Subcutaneous abdominal adipose tissue (tissue), 5 donors: ENCODE results near the gene PRICKLE3.

ENCODE experiments used
- H3K27ac ChIP-seq: one replicate; pipeline ENCODE4 v1.7.0; 2013; ENCODE audit warnings: low read depth, mild to moderate bottlenecking, inconsistent platforms, low read length, moderate library complexity
- H3K27me3 ChIP-seq, 5 donors: one replicate each; pipeline ENCODE4 v1.7.0; 2013; ENCODE audit warnings: low read length in 5 of 5, inconsistent platforms in 1 of 5; ENCODE audit not compliant: control insufficient read depth in 5 of 5, insufficient read depth in 4 of 5
- H3K36me3 ChIP-seq, 5 donors: one replicate each; pipeline ENCODE4 v1.7.0; 2013; ENCODE audit warnings: low read length in 5 of 5; ENCODE audit not compliant: control insufficient read depth in 5 of 5, insufficient read depth in 5 of 5
- H3K4me1 ChIP-seq, 5 donors: one replicate each; pipeline ENCODE4 v1.7.0; 2013; ENCODE audit warnings: low read length in 5 of 5, mild to moderate bottlenecking in 3 of 5, moderate library complexity in 1 of 5; ENCODE audit not compliant: control insufficient read depth in 5 of 5, insufficient read depth in 5 of 5
- H3K4me3 ChIP-seq, 5 donors: one replicate each; pipeline ENCODE4 v1.7.0; 2013; ENCODE audit warnings: low read length in 5 of 5, low read depth in 1 of 5
- H3K9ac ChIP-seq, 5 donors: one replicate each; pipeline ENCODE4 v1.7.0; 2013; ENCODE audit warnings: low read length in 5 of 5, mild to moderate bottlenecking in 4 of 5, moderate library complexity in 3 of 5
- H3K9me3 ChIP-seq, 5 donors: one replicate each; pipeline ENCODE4 v1.7.0; 2013; ENCODE audit warnings: low read length in 5 of 5; ENCODE audit not compliant: control insufficient read depth in 5 of 5
- donor health status: healthy.
- donor health status: healthy.
- donor health status: healthy.
- donor health status: healthy.
- donor health status: healthy.

Gene PRICKLE3

GRCh38 chrX:49209434-49210251 is 23.5 kb upstream of the PRICKLE3 start:
- Histone ChIP-seq H3K27me3 (peaks cover 0 to 41% (median 35%) of the 10 kb centered on the region in 5 donors), H3K27ac (no peak overlapping the region), H3K9ac (no peak overlapping the region), H3K36me3 (no peaks in the 10 kb centered on the region), H3K4me3 (peak overlapping the region in 1 of 5 donors; percentile 14), H3K9me3 (no peaks in the 10 kb centered on the region), H3K4me1 (no peaks in the 10 kb centered on the region)

- Histone ChIP-seq H3K4me3 (no peak overlapping the region), H3K9ac (no peak overlapping the region), H3K27ac (no peak overlapping the region), H3K36me3 (no peaks in the 10 kb centered on the region), H3K4me1 (no peaks in the 10 kb centered on the region), H3K27me3 (peaks cover 0 to 43% (median 39%) of the 10 kb centered on the region in 5 donors), H3K9me3 (no peaks in the 10 kb centered on the region)
Observed at GRCh38 chrX:49208399-49208798, 22.2 kb upstream of the PRICKLE3 start.

GRCh38 chrX:49206543-49206942 is 20.4 kb upstream of the PRICKLE3 start:
- no peak overlapping the region for H3K9ac ChIP-seq
- H3K27ac ChIP-seq, result no peak overlapping the region
- H3K4me3 ChIP-seq, result no peak overlapping the region
- H3K36me3 ChIP-seq, result no peaks in the 10 kb centered on the region
- H3K4me1 ChIP-seq, result no peaks in the 10 kb centered on the region
- no peaks in the 10 kb centered on the region for H3K9me3 ChIP-seq
- H3K27me3 ChIP-seq, result peaks cover 0 to 38% (median 35%) of the 10 kb centered on the region in 5 donors

GRCh38 chrX:49205443-49205842 is 19.3 kb upstream of the PRICKLE3 start:
- no peak overlapping the region for H3K9ac ChIP-seq
- H3K27me3 ChIP-seq, result peaks cover 0 to 33% (median 26%) of the 10 kb centered on the region in 5 donors

GRCh38 chrX:49204709-49205108 is 18.5 kb upstream of the PRICKLE3 start:
- Histone ChIP-seq H3K36me3 (no peaks in the 10 kb centered on the region), H3K4me1 (peaks cover 0 to 8% (median 5%) of the 10 kb centered on the region in 5 donors), H3K9me3 (no peaks in the 10 kb centered on the region), H3K27me3 (peaks cover 0 to 28% (median 20%) of the 10 kb centered on the region in 5 donors), H3K9ac (no peak overlapping the region), H3K27ac (no peak overlapping the region), H3K4me3 (no peak overlapping the region)

More at GRCh38 chrX:49205443-49205842, 19.3 kb upstream of the PRICKLE3 start:
- Histone ChIP-seq H3K36me3 (no peaks in the 10 kb centered on the region), H3K27ac (no peak overlapping the region), H3K4me3 (no peak overlapping the region), H3K4me1 (peaks cover 0 to 3% (median 2%) of the 10 kb centered on the region in 5 donors), H3K9me3 (no peaks in the 10 kb centered on the region)

- peaks cover 0 to 22% (median 13%) of the 10 kb centered on the region in 5 donors for H3K27me3 ChIP-seq
Observed at GRCh38 chrX:49204017-49204416, 17.8 kb upstream of the PRICKLE3 start.

GRCh38 chrX:49203536-49203935 is 17.4 kb upstream of the PRICKLE3 start:
- H3K9me3 ChIP-seq, result no peaks in the 10 kb centered on the region
- peaks cover 0 to 11% (median 6%) of the 10 kb centered on the region in 5 donors for H3K4me1 ChIP-seq
- H3K4me3 ChIP-seq, result no peak overlapping the region
- H3K36me3 ChIP-seq, result no peaks in the 10 kb centered on the region
- no peak overlapping the region for H3K9ac ChIP-seq
- H3K27me3 ChIP-seq, result peaks cover 0 to 20% (median 11%) of the 10 kb centered on the region in 5 donors
- H3K27ac ChIP-seq, result no peak overlapping the region

More at GRCh38 chrX:49204017-49204416, 17.8 kb upstream of the PRICKLE3 start:
- Histone ChIP-seq H3K9ac (no peak overlapping the region), H3K36me3 (no peaks in the 10 kb centered on the region), H3K4me3 (no peak overlapping the region), H3K9me3 (no peaks in the 10 kb centered on the region), H3K4me1 (peaks cover 0 to 11% (median 6%) of the 10 kb centered on the region in 5 donors), H3K27ac (no peak overlapping the region)

GRCh38 chrX:49202022-49202421 is 15.8 kb upstream of the PRICKLE3 start:
- peaks cover 0 to 11% (median 6%) of the 10 kb centered on the region in 5 donors for H3K4me1 ChIP-seq
- no peaks in the 10 kb centered on the region for H3K9me3 ChIP-seq
- H3K36me3 ChIP-seq, result no peaks in the 10 kb centered on the region
- no peak overlapping the region for H3K27ac ChIP-seq
- H3K9ac ChIP-seq, result no peak overlapping the region
- H3K27me3 ChIP-seq, result peaks cover 0 to 22% (median 11%) of the 10 kb centered on the region in 5 donors
- no peak overlapping the region for H3K4me3 ChIP-seq

GRCh38 chrX:49199906-49200771 is 14.0 kb upstream of the PRICKLE3 start, which contains the start of gene SYP:
SYP (minus strand) TSS chrX:49200193; CDS start chrX:49200186, 7 bp downstream.
- H3K4me3 ChIP-seq, result peak within 1 kb of the TSS; percentile 13 to 59 (median 42)
- H3K27me3 ChIP-seq, result peaks cover 0 to 14% (median 6%) of the 10 kb centered on the region in 5 donors
- H3K36me3 ChIP-seq, result no peaks in the 10 kb centered on the region
- no peak within 1 kb of the TSS for H3K27ac ChIP-seq
- H3K9ac ChIP-seq, result peak within 1 kb of the TSS in 1 of 5 donors; percentile 42
- peaks cover 0 to 11% (median 6%) of the 10 kb centered on the region in 5 donors for H3K4me1 ChIP-seq
- H3K9me3 ChIP-seq, result no peaks in the 10 kb centered on the region

- peaks cover 0 to 7% (median 6%) of the 10 kb centered on the region in 5 donors for H3K27me3 ChIP-seq
- H3K36me3 ChIP-seq, result no peaks in the 10 kb centered on the region
- no peak overlapping the region for H3K4me3 ChIP-seq
- no peak overlapping the region for H3K27ac ChIP-seq
- H3K9ac ChIP-seq, result no peak overlapping the region
- peaks cover 0 to 11% (median 6%) of the 10 kb centered on the region in 5 donors for H3K4me1 ChIP-seq
- H3K9me3 ChIP-seq, result no peaks in the 10 kb centered on the region
Observed at GRCh38 chrX:49199315-49199595, 13.1 kb upstream of the PRICKLE3 start.
